SIG-M5 treated with dmso at 0.1 percent for 504 hours (cell line): Measurements from ENCODE around the gene RIC3.

Experiments used
- DNase-seq: peaks from one replicate; lab custom pipeline; 2025; ENCODE audit not compliant: unreplicated experiment; lab: John Stamatoyannopoulos, UW

Gene RIC3

GRCh38 chr11:8069771-8070170 is 99.1 kb downstream of the RIC3 start:
- no peak for DNase-seq

GRCh38 chr11:8068605-8069221 is 100.1 kb downstream of the RIC3 start:
- DNase-seq: no peak

- DNase-seq: no peak
Measured at GRCh38 chr11:8067929-8068575, 100.8 kb downstream of the RIC3 start.

- no peak for DNase-seq
Measured at GRCh38 chr11:8067567-8067928, 101.3 kb downstream of the RIC3 start.

GRCh38 chr11:8066911-8067455 is 101.8 kb downstream of the RIC3 start:
- DNase-seq: no peak

GRCh38 chr11:8066036-8066910 is 102.6 kb downstream of the RIC3 start:
- DNase-seq: no peak

- no peak for DNase-seq
Measured at GRCh38 chr11:8065031-8065430, 103.8 kb downstream of the RIC3 start.

GRCh38 chr11:8063324-8063723 is 105.5 kb downstream of the RIC3 start:
- no peak for DNase-seq

- DNase-seq: no peak
Measured at GRCh38 chr11:8062781-8063257, 106.0 kb downstream of the RIC3 start.

GRCh38 chr11:8061555-8062428 is 107.0 kb downstream of the RIC3 start:
- no peak for DNase-seq

GRCh38 chr11:8060801-8061554 is 107.8 kb downstream of the RIC3 start:
- no peak for DNase-seq

GRCh38 chr11:8060146-8060719 is 108.6 kb downstream of the RIC3 start:
- no peak for DNase-seq

- DNase-seq: no peak
Measured at GRCh38 chr11:8059571-8060011, 109.2 kb downstream of the RIC3 start.

GRCh38 chr11:8059030-8059429 is 109.8 kb downstream of the RIC3 start:
- DNase-seq: no peak

GRCh38 chr11:8058216-8058615 is 110.6 kb downstream of the RIC3 start:
- no peak for DNase-seq

GRCh38 chr11:8056810-8057463 is 111.9 kb downstream of the RIC3 start:
- DNase-seq: peak; percentile 1
